KBM-7 (cell line): Measurements from ENCODE around the gene GOLIM4.
"Not testable (repeated sequence)": the region's sequence is repeated elsewhere in the genome, so short reads cannot be mapped to it uniquely, and the experiment has no call there.

Experiments
- DNase-seq: peaks from one replicate; pipeline ENCODE4 v3.0.0-alpha.2; 2015
- in situ Hi-C: fragments of 300-500 bp; cut with MboI; formaldehyde crosslinking; loops from 2 replicates; pipeline ENCODE4 v1.14.3; 2020; ENCODE audit warnings: low sequenced_read_pairs, low pct_unique_long_range_greater_than_20kb, mixed read lengths

GOLIM4 gene

GRCh38 chr3:168029705-168030104 lies 66.0 kb downstream of the GOLIM4 start:
- in situ Hi-C loops: loop anchor here (25.0 kb wide), 1 partner anchor 92 kb away; no protein-coding TSS in a partner anchor

GRCh38 chr3:168028086-168028485 lies 67.6 kb downstream of the GOLIM4 start:
- DNase-seq: no peak
- in situ Hi-C loops: loop anchor here (25.0 kb wide), 1 partner anchor 91 kb away; no protein-coding TSS in a partner anchor

More at GRCh38 chr3:168029705-168030104, 66.0 kb downstream of the GOLIM4 start:
- no peak for DNase-seq

GRCh38 chr3:168026764-168027163 lies 69.0 kb downstream of the GOLIM4 start:
- in situ Hi-C loops: loop anchor here (25.0 kb wide), 1 partner anchor 89 kb away; no protein-coding TSS in a partner anchor
- DNase-seq: no peak

- in situ Hi-C loops: loop anchor here (25.0 kb wide), 1 partner anchor 88 kb away; no protein-coding TSS in a partner anchor
- no peak for DNase-seq
Measured at GRCh38 chr3:168025076-168025475, 70.6 kb downstream of the GOLIM4 start.

- peak; percentile 87 for DNase-seq
- in situ Hi-C loops: no loop called here
Measured at GRCh38 chr3:168024537-168024941, 71.2 kb downstream of the GOLIM4 start.

GRCh38 chr3:168021737-168022450 lies 73.8 kb downstream of the GOLIM4 start:
- in situ Hi-C loops: no loop called here
- DNase-seq: no peak

GRCh38 chr3:168011280-168011679 lies 84.4 kb downstream of the GOLIM4 start:
- in situ Hi-C loops, DNase-seq: not testable (repeated sequence)

GRCh38 chr3:168006584-168006983 lies 89.1 kb downstream of the GOLIM4 start:
- in situ Hi-C loops: no loop called here

GRCh38 chr3:168003911-168004310 lies 91.8 kb downstream of the GOLIM4 start:
- no peak for DNase-seq
- in situ Hi-C loops: no loop called here

More at GRCh38 chr3:168006584-168006983, 89.1 kb downstream of the GOLIM4 start:
- DNase-seq: no peak

GRCh38 chr3:168002786-168003368 lies 92.8 kb downstream of the GOLIM4 start:
- in situ Hi-C loops: no loop called here
- DNase-seq: peak; percentile 20

GRCh38 chr3:168001244-168001643 lies 94.5 kb downstream of the GOLIM4 start:
- in situ Hi-C loops: no loop called here
- no peak for DNase-seq

- in situ Hi-C loops: no loop called here
- no peak for DNase-seq
Measured at GRCh38 chr3:167998253-167998652, 97.5 kb downstream of the GOLIM4 start.

- DNase-seq: no peak
- in situ Hi-C loops: no loop called here
Measured at GRCh38 chr3:167996514-167996913, 99.2 kb downstream of the GOLIM4 start.

GRCh38 chr3:167992381-167992780 lies 103.3 kb downstream of the GOLIM4 start:
- in situ Hi-C loops: no loop called here
- no peak for DNase-seq

GRCh38 chr3:167991213-167991612 lies 104.5 kb downstream of the GOLIM4 start:
- in situ Hi-C loops: no loop called here
- DNase-seq: no peak

GRCh38 chr3:167989999-167990398 lies 105.7 kb downstream of the GOLIM4 start:
- in situ Hi-C loops: no loop called here

GRCh38 chr3:167989066-167989465 lies 106.7 kb downstream of the GOLIM4 start:
- in situ Hi-C loops: no loop called here

More at GRCh38 chr3:167989999-167990398, 105.7 kb downstream of the GOLIM4 start:
- no peak for DNase-seq

GRCh38 chr3:167983583-167983982 lies 112.1 kb downstream of the GOLIM4 start:
- in situ Hi-C loops: no loop called here
- DNase-seq: no peak

More at GRCh38 chr3:167989066-167989465, 106.7 kb downstream of the GOLIM4 start:
- DNase-seq: no peak

GRCh38 chr3:167978486-167978885 lies 117.2 kb downstream of the GOLIM4 start:
- in situ Hi-C loops: no loop called here
- DNase-seq: no peak

- in situ Hi-C loops: no loop called here
- DNase-seq: peak; percentile 3
Measured at GRCh38 chr3:167978071-167978470, 117.7 kb downstream of the GOLIM4 start.
